Measurements from ENCODE around the gene RMI2.

GRCh38 chr16:11302977-11303376 lies 42.3 kb upstream of the RMI2 start:
- TF ChIP-seq CTCF (IDR thresholded peaks at IDR 0.05) (no peak), POLR2AphosphoS5 (IDR thresholded peaks at IDR 0.05; ENCODE audit: low read depth, low read length) (no peak), SIN3A (IDR thresholded peaks at IDR 0.05; ENCODE audit: borderline replicate concordance, insufficient read depth, low read depth, low read length) (no peak), REST (IDR thresholded peaks at IDR 0.05; ENCODE audit: insufficient read depth in 1 of 2, low read depth in 2 of 2, low read length in 1 of 2) (no peak), TCF7L2 (IDR thresholded peaks at IDR 0.05; ENCODE audit: low read depth, low read length) (no peak)
